NB4 (cell line): ENCODE data around the gene HIF1A.
"Not testable (repeated sequence)": the region's sequence is repeated elsewhere in the genome, so short reads cannot be mapped to it uniquely, and the experiment has no call there.

Source experiments
- DNase-seq: peaks from one replicate; pipeline ENCODE4 v3.0.0; 2010; ENCODE audit warnings: low read depth
- H3K4me3 ChIP-seq: one replicate; pipeline ENCODE4 v1.5.1; 2011; ENCODE audit warnings: mild to moderate bottlenecking, low read depth, low read length, moderate library complexity
- CTCF ChIP-seq: IDR thresholded peaks from one replicate; pipeline ENCODE4 v1.5.1; 2012; ENCODE audit warnings: low read depth, low read length
- MYC ChIP-seq: IDR thresholded peaks from 2 replicates; pipeline ENCODE4 v1.6.1; 2011; ENCODE audit warnings: low read depth, low read length
- POLR2A ChIP-seq: IDR thresholded peaks from 2 replicates; pipeline ENCODE4 v1.6.1; 2011; ENCODE audit warnings: mild to moderate bottlenecking; ENCODE audit not compliant: insufficient read length; ENCODE audit errors: extremely low read depth
- TF ChIP-seq, protein P1 (sequence below): IDR thresholded peaks from 2 replicates; pipeline ENCODE4 v1.6.1; 2011; ENCODE audit warnings: low read depth, low read length

Gene HIF1A

GRCh38 chr14:61752626-61753025 lies 57.3 kb downstream of the HIF1A start:
- DNase-seq: peak; percentile 48
- TF ChIP-seq, protein P1, sequence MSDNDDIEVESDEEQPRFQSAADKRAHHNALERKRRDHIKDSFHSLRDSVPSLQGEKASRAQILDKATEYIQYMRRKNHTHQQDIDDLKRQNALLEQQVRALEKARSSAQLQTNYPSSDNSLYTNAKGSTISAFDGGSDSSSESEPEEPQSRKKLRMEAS: no peak
- H3K4me3 ChIP-seq: no peak overlapping the region

GRCh38 chr14:61753631-61754030 lies 58.3 kb downstream of the HIF1A start:
- H3K4me3 ChIP-seq: no peak overlapping the region
- TF ChIP-seq POLR2A: no peak
- no peak for TF ChIP-seq CTCF
- TF ChIP-seq MYC: no peak
- TF ChIP-seq, protein P1: no peak
- peak; percentile 19 for DNase-seq

DNA sequence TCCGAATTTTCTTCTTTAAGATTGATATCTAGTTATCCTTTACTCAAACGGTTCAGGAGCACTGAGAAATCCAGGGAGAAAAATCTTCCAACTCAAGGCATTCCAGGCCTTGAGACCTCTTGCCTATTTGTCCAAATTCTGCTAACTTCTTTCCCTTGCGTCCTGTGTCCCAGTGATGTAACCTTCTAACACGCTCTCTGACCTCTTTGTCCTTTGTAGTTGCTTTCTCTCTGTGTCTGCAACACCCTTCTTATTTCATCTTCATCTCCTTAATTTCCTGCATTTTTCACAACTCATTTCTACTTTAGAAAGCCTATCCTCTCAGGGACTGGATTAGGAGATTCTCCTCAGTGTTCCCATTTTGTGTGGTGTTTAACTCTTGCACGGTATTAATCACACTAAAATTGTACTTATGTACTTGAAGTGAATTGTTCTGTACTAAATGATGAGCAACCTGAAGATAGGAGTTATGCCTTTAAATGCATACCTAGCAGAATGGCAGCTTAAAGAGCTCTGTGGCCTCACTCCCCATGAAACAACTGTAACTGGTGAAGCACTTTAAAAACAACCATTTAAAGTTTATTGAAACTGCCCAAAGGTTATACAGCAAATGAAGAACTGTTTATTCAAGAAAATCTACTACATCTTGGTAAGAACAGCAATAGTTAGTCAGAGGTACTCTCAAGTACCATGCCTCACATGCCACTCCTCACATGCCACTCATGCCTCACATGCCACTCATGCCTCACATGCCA lies 59.5 kb downstream of the HIF1A start:
- DNase-seq: no peak
- TF ChIP-seq POLR2A: no peak
- TF ChIP-seq, protein P1: no peak
- no peak for TF ChIP-seq MYC
- TF ChIP-seq CTCF: no peak
- H3K4me3 ChIP-seq: no peak overlapping the region

DNA sequence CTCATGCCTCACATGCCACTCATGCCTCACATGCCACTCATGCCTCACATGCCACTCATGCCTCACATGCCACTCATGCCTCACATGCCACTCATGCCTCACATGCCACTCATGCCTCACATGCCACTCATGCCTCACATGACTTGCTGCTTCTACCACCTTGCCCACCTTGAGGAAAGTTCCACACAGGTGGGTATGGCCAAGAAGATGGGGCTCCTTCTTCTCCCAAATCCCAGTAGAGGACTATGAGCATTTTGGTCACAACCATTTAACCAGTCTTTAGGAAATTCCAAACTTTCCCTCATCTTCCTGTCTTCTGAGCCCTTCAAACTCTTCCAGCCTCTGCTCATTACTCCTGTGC lies 60.0 kb downstream of the HIF1A start:
- not testable (repeated sequence) for H3K4me3 ChIP-seq, DNase-seq

DNA sequence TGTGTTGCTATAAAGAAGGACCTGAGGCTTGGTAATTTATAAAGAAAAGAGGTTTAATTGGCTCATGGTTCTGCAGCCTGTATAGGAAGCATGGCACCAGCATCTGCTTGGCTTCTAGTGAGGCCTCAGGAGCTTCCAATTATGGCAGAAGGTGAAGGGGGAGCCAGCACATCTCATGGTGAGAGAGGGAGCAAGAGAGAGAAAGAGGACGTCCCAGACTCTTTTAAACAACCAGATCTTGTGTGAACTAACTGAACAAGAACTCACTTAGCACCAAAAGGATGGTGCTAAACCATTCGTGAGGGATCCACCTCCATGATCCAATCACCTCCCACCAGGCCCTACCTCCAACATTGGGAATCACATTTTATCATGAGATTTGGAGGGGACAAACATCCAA lies 60.8 kb downstream of the HIF1A start:
- H3K4me3 ChIP-seq: no peak overlapping the region
- DNase-seq: no peak
- TF ChIP-seq POLR2A: no peak
- TF ChIP-seq CTCF: no peak
- no peak for TF ChIP-seq MYC
- TF ChIP-seq, protein P1: no peak

DNA sequence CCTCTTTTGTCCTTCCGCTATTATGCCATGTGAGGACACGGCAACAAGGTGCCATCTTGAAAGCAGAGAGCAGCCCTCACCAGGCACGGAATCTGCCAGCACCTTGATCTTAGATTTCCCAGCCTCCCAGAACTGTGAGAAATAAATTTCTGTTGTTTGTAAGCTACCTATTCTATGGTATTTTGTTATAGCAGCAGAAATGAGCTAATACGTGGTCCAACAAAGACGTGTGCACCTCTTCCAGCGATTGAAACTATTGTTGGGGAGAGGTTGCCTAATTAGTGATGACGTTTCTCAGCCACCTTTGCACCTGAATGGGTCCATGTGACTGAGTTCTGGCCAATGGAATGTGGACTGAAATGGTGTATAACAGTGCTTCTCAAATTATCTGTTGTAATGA lies 64.6 kb downstream of the HIF1A start:
- TF ChIP-seq MYC: no peak
- TF ChIP-seq, protein P1: no peak
- TF ChIP-seq CTCF: no peak
- no peak for TF ChIP-seq POLR2A
- no peak overlapping the region for H3K4me3 ChIP-seq
- no peak for DNase-seq

- DNase-seq: no peak
- TF ChIP-seq MYC (no peak), CTCF (no peak), POLR2A (no peak)
- TF ChIP-seq, protein P1: no peak
- H3K4me3 ChIP-seq: peak overlapping the region; percentile 68
Observed at GRCh38 chr14:61761557-61761956, 66.2 kb downstream of the HIF1A start.
